ENCODE results near the gene NECTIN3. TPM values are rescaled to one million over a fixed set of nuclear protein-coding genes. Genes with fewer than 3 reads are reported as not detected.

The NECTIN3 gene
- total RNA-seq, 1 donor = 53.9 TPM

- no peak overlapping the region for H3K4me3 ChIP-seq (ENCODE audit: low read depth, low read length)
- DNase-seq (ENCODE audit: low read depth) = no peak
- no peak for TF ChIP-seq CTCF (IDR thresholded peaks at IDR 0.05; ENCODE audit: insufficient read depth, low read length)
These were observed 118.9 kb downstream of the NECTIN3 start for GRCh38 chr3:111190518-111190917.

GRCh38 chr3:111193472-111193871, 121.9 kb downstream of the NECTIN3 start:
- DNase-seq (ENCODE audit: low read depth) = no peak
- H3K4me3 ChIP-seq (ENCODE audit: low read depth, low read length) = no peak overlapping the region
- TF ChIP-seq CTCF (IDR thresholded peaks at IDR 0.05; ENCODE audit: insufficient read depth, low read length) = no peak

GRCh38 chr3:111194048-111194447, 122.4 kb downstream of the NECTIN3 start:
- no peak overlapping the region for H3K4me3 ChIP-seq (ENCODE audit: low read depth, low read length)
- DNase-seq (ENCODE audit: low read depth) = no peak
- TF ChIP-seq CTCF (IDR thresholded peaks at IDR 0.05; ENCODE audit: insufficient read depth, low read length) = no peak

GRCh38 chr3:111197485-111197884, 125.9 kb downstream of the NECTIN3 start:
- no peak for TF ChIP-seq CTCF (IDR thresholded peaks at IDR 0.05; ENCODE audit: insufficient read depth, low read length)
- H3K4me3 ChIP-seq (ENCODE audit: low read depth, low read length) = no peak overlapping the region
- DNase-seq (ENCODE audit: low read depth) = no peak

GRCh38 chr3:111200027-111200426, 128.4 kb downstream of the NECTIN3 start:
- no peak for TF ChIP-seq CTCF (IDR thresholded peaks at IDR 0.05; ENCODE audit: insufficient read depth, low read length)
- DNase-seq (ENCODE audit: low read depth) = no peak
- no peak overlapping the region for H3K4me3 ChIP-seq (ENCODE audit: low read depth, low read length)

GRCh38 chr3:111210003-111210711, 138.5 kb downstream of the NECTIN3 start:
- no peak for TF ChIP-seq CTCF (IDR thresholded peaks at IDR 0.05; ENCODE audit: insufficient read depth, low read length)
- DNase-seq (ENCODE audit: low read depth) = peak; percentile 30
- H3K4me3 ChIP-seq (ENCODE audit: low read depth, low read length) = no peak overlapping the region

Data from fibroblast of the aortic adventitia (primary cell).